ENCODE results near the gene LDB2. TPM values are rescaled to one million over a fixed set of nuclear protein-coding genes. Genes with fewer than 3 reads are reported as not detected.

LDB2 gene
- total and polyA plus RNA-seq, 11 donors: 9.5 to 38.7 (median 26.3) TPM

DNA sequence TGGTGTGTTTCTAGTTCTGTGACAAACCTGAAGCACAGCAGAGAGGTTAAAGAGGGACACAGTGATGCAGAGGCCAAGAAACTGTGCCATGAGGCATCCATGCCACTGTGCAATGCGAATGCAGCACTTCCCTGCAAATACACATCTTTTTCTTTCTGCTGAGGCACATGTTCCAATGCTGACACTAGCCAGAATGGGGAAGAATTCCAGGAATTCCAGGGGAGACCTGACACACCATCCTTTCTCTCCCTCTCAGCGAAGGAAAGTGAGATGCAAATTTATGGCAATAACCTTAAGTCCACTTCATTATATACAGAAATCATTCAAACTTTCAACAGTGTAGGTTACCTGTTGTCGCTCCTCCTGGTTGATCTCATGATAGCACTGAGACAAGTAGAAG, 204.8 kb downstream of the LDB2 start:
- DNase-seq: no peak
- H3K27ac ChIP-seq: no peak overlapping the region
- no peak overlapping the region for H3K4me3 ChIP-seq
- H3K36me3 ChIP-seq: no peaks in the 10 kb centered on the region
- H3K9me3 ChIP-seq: peaks cover 0 to 3% (median 0%) of the 10 kb centered on the region in 12 donors
- peaks cover 0 to 32% (median 9%) of the 10 kb centered on the region in 12 donors for H3K4me1 ChIP-seq
- 75 to 93% (median 79%) methylated on average over 3 of the region's 3 CpGs for WGBS, 4 donors
- intact Hi-C loops (cut with DNase I): no loop called here
- no peak for ATAC-seq
- H3K27me3 ChIP-seq: no peaks in the 10 kb centered on the region
- TF ChIP-seq, protein P1, sequence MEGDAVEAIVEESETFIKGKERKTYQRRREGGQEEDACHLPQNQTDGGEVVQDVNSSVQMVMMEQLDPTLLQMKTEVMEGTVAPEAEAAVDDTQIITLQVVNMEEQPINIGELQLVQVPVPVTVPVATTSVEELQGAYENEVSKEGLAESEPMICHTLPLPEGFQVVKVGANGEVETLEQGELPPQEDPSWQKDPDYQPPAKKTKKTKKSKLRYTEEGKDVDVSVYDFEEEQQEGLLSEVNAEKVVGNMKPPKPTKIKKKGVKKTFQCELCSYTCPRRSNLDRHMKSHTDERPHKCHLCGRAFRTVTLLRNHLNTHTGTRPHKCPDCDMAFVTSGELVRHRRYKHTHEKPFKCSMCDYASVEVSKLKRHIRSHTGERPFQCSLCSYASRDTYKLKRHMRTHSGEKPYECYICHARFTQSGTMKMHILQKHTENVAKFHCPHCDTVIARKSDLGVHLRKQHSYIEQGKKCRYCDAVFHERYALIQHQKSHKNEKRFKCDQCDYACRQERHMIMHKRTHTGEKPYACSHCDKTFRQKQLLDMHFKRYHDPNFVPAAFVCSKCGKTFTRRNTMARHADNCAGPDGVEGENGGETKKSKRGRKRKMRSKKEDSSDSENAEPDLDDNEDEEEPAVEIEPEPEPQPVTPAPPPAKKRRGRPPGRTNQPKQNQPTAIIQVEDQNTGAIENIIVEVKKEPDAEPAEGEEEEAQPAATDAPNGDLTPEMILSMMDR (IDR thresholded peaks at IDR 0.05): no peak
- TF ChIP-seq POLR2A (IDR thresholded peaks at IDR 0.05): no peak

DNA sequence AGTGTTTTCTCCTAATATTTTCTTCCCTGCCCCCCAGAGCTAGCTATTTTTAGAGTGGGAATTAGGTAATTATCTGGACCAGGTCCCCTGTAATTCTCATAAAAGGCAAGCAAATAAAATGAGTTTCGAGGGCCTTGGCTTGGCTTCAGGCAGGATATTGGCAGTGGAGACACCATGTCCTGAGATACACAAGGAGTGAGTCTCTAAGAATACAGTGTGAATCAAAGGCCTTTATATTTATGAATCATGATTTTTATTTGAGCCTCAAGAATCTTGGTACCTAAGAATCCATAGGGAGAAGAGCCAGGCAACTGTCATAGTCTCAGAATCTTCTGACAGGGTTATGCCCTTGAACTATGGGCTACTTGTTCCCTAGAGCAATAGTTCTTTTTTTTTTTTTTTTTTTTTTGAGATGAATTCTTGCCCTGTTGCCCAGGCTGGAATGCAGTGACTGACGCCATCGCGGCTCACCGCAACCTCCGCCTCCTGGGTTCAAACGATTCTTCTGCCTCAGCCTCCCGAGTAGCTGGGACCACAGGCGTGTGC, 205.4 kb downstream of the LDB2 start:
- H3K9me3 ChIP-seq: peaks cover 0 to 3% (median 0%) of the 10 kb centered on the region in 12 donors
- intact Hi-C loops (cut with DNase I): no loop called here

DNA sequence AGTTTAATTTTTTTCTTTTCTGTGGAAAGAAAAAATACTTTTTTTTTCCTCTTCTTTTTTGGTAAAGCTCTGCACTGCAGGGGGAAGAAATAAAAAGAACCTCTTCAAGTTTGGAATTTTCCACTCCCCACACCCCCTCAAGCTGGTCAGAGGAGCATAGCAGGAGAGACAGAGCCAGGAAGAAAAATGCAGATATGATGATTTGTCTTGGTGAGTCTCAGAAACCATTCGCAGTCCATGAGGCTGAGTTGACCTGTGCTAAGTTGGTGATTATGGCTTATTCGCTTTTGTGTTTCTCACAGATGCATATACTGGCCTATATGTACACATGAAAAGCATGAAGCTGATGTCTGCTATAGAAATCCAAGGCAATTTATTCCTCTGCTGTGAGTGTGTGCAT, 205.9 kb downstream of the LDB2 start:
- H3K9me3 ChIP-seq: peaks cover 0 to 3% (median 0%) of the 10 kb centered on the region in 12 donors
- DNase-seq (no peak), ATAC-seq (peak in 1 of 4 donors; percentile 34)
- H3K36me3 ChIP-seq: no peaks in the 10 kb centered on the region
- H3K27me3 ChIP-seq: no peaks in the 10 kb centered on the region
- peaks cover 0 to 32% (median 9%) of the 10 kb centered on the region in 12 donors for H3K4me1 ChIP-seq
- TF ChIP-seq, protein P1 (IDR thresholded peaks at IDR 0.05): no peak
- TF ChIP-seq POLR2A (IDR thresholded peaks at IDR 0.05): no peak
- no peak overlapping the region for H3K4me3 ChIP-seq
- peak overlapping the region in 3 of 12 donors; percentile 2 to 41 (median 18) for H3K27ac ChIP-seq
- 75 to 89% (median 81%) methylated on average over 2 of the region's 2 CpGs for WGBS, 4 donors
- intact Hi-C loops (cut with DNase I): no loop called here

More for the DNA sequence above, 205.4 kb downstream of the LDB2 start:
- Histone ChIP-seq H3K27me3 (no peaks in the 10 kb centered on the region), H3K4me1 (peaks cover 0 to 32% (median 9%) of the 10 kb centered on the region in 12 donors), H3K27ac (peak overlapping the region in 3 of 12 donors; percentile 2 to 18 (median 14)), H3K36me3 (no peaks in the 10 kb centered on the region), H3K4me3 (no peak overlapping the region)
- TF ChIP-seq, protein P1 (IDR thresholded peaks at IDR 0.05): no peak
- no peak for TF ChIP-seq POLR2A (IDR thresholded peaks at IDR 0.05)
- DNase-seq (peak in 1 of 5 donors; percentile 38), ATAC-seq (peak in 2 of 4 donors; percentile 57 to 60)
- WGBS, 4 donors: 79 to 90% (median 82%) methylated on average over 9 of the region's 9 CpGs

DNA sequence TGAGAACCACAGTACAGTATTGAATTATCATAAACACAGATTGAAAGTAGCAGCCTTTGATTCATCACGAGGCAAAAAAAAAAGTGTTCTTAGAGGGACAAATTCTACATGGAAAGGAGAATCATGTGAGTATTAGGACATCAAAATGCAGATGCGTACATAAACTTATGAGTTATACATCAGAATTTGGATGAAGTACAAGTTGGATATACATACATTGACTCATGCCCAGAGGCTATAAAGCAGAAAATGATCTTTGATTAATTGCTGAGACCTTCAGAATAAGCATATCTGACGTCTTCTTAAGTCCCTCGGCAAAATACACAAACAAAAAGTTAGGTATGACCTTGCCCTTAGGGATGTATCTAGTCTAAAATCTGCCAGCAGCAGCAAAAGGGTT, 206.4 kb downstream of the LDB2 start:
- no peak for TF ChIP-seq POLR2A (IDR thresholded peaks at IDR 0.05)
- TF ChIP-seq, protein P1 (IDR thresholded peaks at IDR 0.05): no peak
- Histone ChIP-seq H3K36me3 (no peaks in the 10 kb centered on the region), H3K9me3 (peaks cover 0 to 3% (median 0%) of the 10 kb centered on the region in 12 donors), H3K27me3 (no peaks in the 10 kb centered on the region), H3K27ac (peak overlapping the region in 1 of 12 donors; percentile 41), H3K4me1 (peaks cover 0 to 32% (median 9%) of the 10 kb centered on the region in 12 donors), H3K4me3 (no peak overlapping the region)
- intact Hi-C loops (cut with DNase I): no loop called here
- ATAC-seq (no peak), DNase-seq (no peak)
- 71 to 77% (median 75%) methylated on average over 4 of the region's 4 CpGs for WGBS, 4 donors

Measured in heart left ventricle (tissue), 16 donors.